Skin epidermis (tissue), 12 donors: Measurements from ENCODE around the gene TAS2R9.

Experiments used
- H3K27ac ChIP-seq, 21 experiments: fragments of 200-600 bp; sonication (generic) in 11 of 21; one replicate each; pipeline ENCODE4 v1.5.0; 2020; ENCODE audit warnings: mild to moderate bottlenecking in 3 of 21, inconsistent platforms in 2 of 21, moderate library complexity in 2 of 21
- H3K4me3 ChIP-seq, 7 experiments: fragments of 200-600 bp; sonication (generic) in 2 of 7; one replicate each; pipeline ENCODE4 v1.5.0; 2020; ENCODE audit warnings: inconsistent platforms in 2 of 7, mild to moderate bottlenecking in 2 of 7, moderate library complexity in 1 of 7

Gene TAS2R9

GRCh38 chr12:10759657-10760056 lies 50.3 kb downstream of the TAS2R9 start:
- Histone ChIP-seq H3K27ac (no peak overlapping the region), H3K4me3 (no peak overlapping the region)
